ENCODE results near the gene SLC25A36.

The SLC25A36 gene

GRCh38 chr3:140941434-140942220 lies at the start of gene SLC25A36:
TSS of gene SLC25A36 (plus strand) at chr3:140941836. CDS start at chr3:140942055, 219 bp downstream.
- no peak for TF ChIP-seq ZNF274 (IDR thresholded peaks at IDR 0.05; ENCODE audit: low read depth, low read length)
- peak within 1 kb of the TSS; percentile 78 for H3K4me3 ChIP-seq (ENCODE audit: low read length)

- TF ChIP-seq ZNF274 (IDR thresholded peaks at IDR 0.05; ENCODE audit: low read depth, low read length): no peak
These were observed 44.6 kb upstream of the SLC25A36 start for GRCh38 chr3:140896997-140897396.

GRCh38 chr3:140898340-140899180 lies 43.1 kb upstream of the SLC25A36 start:
- H3K4me3 ChIP-seq (ENCODE audit: low read length): no peak overlapping the region
- no peak for TF ChIP-seq ZNF274 (IDR thresholded peaks at IDR 0.05; ENCODE audit: low read depth, low read length)

More at GRCh38 chr3:140896997-140897396, 44.6 kb upstream of the SLC25A36 start:
- H3K4me3 ChIP-seq (ENCODE audit: low read length): no peak overlapping the region

GRCh38 chr3:140899363-140899762 lies 42.3 kb upstream of the SLC25A36 start:
- TF ChIP-seq ZNF274 (IDR thresholded peaks at IDR 0.05; ENCODE audit: low read depth, low read length): no peak
- no peak overlapping the region for H3K4me3 ChIP-seq (ENCODE audit: low read length)

- no peak overlapping the region for H3K4me3 ChIP-seq (ENCODE audit: low read length)
- TF ChIP-seq ZNF274 (IDR thresholded peaks at IDR 0.05; ENCODE audit: low read depth, low read length): no peak
These were observed 38.8 kb upstream of the SLC25A36 start for GRCh38 chr3:140902791-140903190.

GRCh38 chr3:140903196-140903595 lies 38.4 kb upstream of the SLC25A36 start:
- H3K4me3 ChIP-seq (ENCODE audit: low read length): no peak overlapping the region
- no peak for TF ChIP-seq ZNF274 (IDR thresholded peaks at IDR 0.05; ENCODE audit: low read depth, low read length)

- no peak overlapping the region for H3K4me3 ChIP-seq (ENCODE audit: low read length)
- no peak for TF ChIP-seq ZNF274 (IDR thresholded peaks at IDR 0.05; ENCODE audit: low read depth, low read length)
These were observed 37.1 kb upstream of the SLC25A36 start for GRCh38 chr3:140904521-140904920.

- TF ChIP-seq ZNF274 (IDR thresholded peaks at IDR 0.05; ENCODE audit: low read depth, low read length): no peak
- no peak overlapping the region for H3K4me3 ChIP-seq (ENCODE audit: low read length)
These were observed 36.1 kb upstream of the SLC25A36 start for GRCh38 chr3:140905559-140905958.

- no peak for TF ChIP-seq ZNF274 (IDR thresholded peaks at IDR 0.05; ENCODE audit: low read depth, low read length)
- H3K4me3 ChIP-seq (ENCODE audit: low read length): no peak overlapping the region
These were observed 34.9 kb upstream of the SLC25A36 start for GRCh38 chr3:140906785-140907184.

GRCh38 chr3:140910860-140911259 lies 30.8 kb upstream of the SLC25A36 start:
- no peak overlapping the region for H3K4me3 ChIP-seq (ENCODE audit: low read length)
- no peak for TF ChIP-seq ZNF274 (IDR thresholded peaks at IDR 0.05; ENCODE audit: low read depth, low read length)

- TF ChIP-seq ZNF274 (IDR thresholded peaks at IDR 0.05; ENCODE audit: low read depth, low read length): no peak
These were observed 29.8 kb upstream of the SLC25A36 start for GRCh38 chr3:140911822-140912221.

GRCh38 chr3:140913728-140914127 lies 27.9 kb upstream of the SLC25A36 start:
- H3K4me3 ChIP-seq (ENCODE audit: low read length): no peak overlapping the region
- no peak for TF ChIP-seq ZNF274 (IDR thresholded peaks at IDR 0.05; ENCODE audit: low read depth, low read length)

More at GRCh38 chr3:140911822-140912221, 29.8 kb upstream of the SLC25A36 start:
- H3K4me3 ChIP-seq (ENCODE audit: low read length): no peak overlapping the region

GRCh38 chr3:140914384-140914945 lies 27.2 kb upstream of the SLC25A36 start:
- TF ChIP-seq ZNF274 (IDR thresholded peaks at IDR 0.05; ENCODE audit: low read depth, low read length): no peak
- no peak overlapping the region for H3K4me3 ChIP-seq (ENCODE audit: low read length)

- TF ChIP-seq ZNF274 (IDR thresholded peaks at IDR 0.05; ENCODE audit: low read depth, low read length): no peak
- H3K4me3 ChIP-seq (ENCODE audit: low read length): no peak overlapping the region
These were observed 25.0 kb upstream of the SLC25A36 start for GRCh38 chr3:140916603-140917002.
